ENCODE measurements around the gene AP5M1.

The AP5M1 gene

GRCh38 chr14:57345106-57345505, 76.3 kb downstream of the AP5M1 start:
- TF ChIP-seq CTCF (conservative IDR thresholded peaks at IDR 0.05; ENCODE audit: low read depth, low read length), result no peak
- H3K4me3 ChIP-seq (ENCODE audit: low read length), result no peak overlapping the region
- no peak for DNase-seq (ENCODE audit: low read depth)

- DNase-seq (ENCODE audit: low read depth), result no peak
- H3K4me3 ChIP-seq (ENCODE audit: low read length), result no peak overlapping the region
- no peak for TF ChIP-seq CTCF (conservative IDR thresholded peaks at IDR 0.05; ENCODE audit: low read depth, low read length)
These were observed 78.0 kb downstream of the AP5M1 start for GRCh38 chr14:57346741-57347140.

All from retinal pigment epithelial cell (primary cell).